GM04504 (cell line): ENCODE results near the gene DTNA.

ENCODE experiments used
- DNase-seq: peaks from one replicate; pipeline ENCODE4 v3.0.0-alpha.2; 2012; ENCODE audit warnings: low read depth

Gene DTNA

GRCh38 chr18:34859496-34859895 lies 149.4 kb downstream of the DTNA start:
- DNase-seq = no peak

DNA sequence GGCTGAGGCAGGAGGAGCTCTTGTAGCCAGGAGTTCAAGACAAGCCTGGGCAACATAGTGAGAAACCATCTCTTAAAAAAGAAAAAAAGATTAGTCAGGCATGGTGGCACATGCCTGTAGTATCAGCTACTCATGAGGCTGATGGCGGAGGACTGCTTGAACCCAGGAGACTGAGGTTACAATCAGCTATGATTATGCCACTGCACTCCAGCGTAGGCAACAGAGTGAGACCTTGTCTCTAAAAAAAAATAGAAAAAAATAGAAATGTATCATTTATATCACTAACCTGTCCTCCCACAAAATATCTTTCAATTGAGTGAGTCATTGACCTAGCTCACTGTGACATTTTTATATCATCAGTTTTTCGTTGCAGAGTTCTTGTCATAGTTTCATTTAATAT lies 152.5 kb downstream of the DTNA start:
- no peak for DNase-seq

GRCh38 chr18:34863702-34864101 lies 153.6 kb downstream of the DTNA start:
- no peak for DNase-seq

DNA sequence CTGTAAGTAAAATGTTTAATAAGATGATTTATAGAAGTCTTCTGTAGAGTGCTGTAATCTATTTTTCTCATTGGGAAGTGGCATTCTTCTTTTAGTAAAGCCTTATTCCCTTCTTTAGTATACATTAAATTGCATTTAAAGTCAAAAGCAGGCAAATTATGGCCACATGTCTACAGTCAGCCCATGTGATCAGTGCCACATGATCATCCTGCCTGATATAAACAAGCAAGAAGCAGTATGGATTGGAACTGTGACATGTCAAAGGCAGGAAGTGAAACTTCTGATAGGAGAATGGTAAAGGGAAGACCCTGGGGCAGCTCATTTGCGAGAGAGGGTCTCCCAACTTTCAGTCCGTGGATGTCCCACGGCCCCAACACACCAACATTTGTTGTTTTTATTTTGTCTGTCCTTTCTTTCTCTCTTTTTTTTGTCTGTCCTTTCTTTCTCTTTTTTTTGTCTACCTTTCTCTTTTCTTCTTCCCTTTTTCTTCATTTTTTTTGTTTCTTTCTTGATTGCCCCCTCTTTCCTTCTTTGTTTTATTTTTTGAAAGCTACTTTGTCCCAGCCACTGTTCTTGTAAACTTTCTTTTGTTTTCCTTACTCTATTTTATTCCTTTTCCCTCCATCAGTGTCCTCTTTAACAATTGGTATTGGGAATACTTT lies 154.9 kb downstream of the DTNA start:
- no peak for DNase-seq

DNA sequence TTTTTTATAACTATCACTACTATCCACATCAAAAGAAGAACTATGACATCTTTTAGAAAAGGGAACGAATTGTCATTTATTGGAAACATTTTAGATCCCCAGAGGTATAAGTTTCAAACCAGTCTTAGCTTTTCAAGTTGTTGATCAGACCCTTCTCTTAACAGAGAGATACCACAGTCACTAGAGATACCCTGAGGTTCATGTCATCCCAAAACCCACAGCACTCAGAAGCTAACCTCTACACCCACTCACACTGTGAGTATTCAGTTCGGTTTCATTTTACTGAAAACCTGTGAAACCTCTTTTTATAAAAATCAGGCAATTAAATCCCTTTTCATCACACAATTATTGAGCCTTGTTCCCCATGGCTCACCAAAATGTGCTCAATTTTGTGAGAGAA lies 156.2 kb downstream of the DTNA start:
- DNase-seq = no peak

DNA sequence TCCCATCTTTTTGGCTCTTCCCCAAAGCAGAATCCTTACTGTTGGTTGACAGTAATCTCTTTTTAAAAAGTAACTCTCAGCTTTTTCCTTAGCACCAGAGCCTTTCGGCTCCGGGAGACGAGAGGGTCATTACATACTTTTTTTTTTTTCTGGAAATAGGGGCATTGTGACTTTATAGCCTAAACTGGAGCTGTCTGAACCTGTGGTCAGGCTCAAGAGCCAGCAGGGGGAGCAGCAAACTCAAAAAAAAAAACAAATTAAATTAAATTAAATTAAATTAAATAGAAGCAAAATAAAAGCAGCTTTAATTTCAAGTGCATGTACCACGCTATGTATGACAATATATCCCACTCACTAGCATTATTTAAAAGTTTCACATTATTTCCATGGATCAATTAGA lies 156.6 kb downstream of the DTNA start:
- no peak for DNase-seq

DNA sequence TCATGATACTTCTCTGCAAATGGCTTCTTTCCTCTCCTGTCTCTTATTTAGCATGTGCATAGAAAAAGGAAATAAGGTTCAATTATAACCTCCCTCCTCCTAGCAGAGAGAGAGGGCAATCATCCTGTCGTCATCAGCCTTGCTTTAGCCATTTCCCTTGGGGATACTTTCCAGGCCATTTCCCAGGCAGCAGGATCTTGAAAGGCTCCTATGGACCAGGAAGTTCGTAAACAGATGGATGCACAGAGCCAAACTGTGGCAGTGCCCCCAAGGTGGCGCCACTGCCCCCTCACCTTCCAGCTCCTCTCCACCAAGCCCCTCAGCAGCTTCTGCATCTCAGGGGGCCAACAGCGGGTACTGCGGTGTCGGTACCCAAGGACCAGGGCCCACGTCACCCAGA lies 157.4 kb downstream of the DTNA start:
- DNase-seq = no peak

GRCh38 chr18:34870555-34871310 lies 160.6 kb downstream of the DTNA start:
- DNase-seq = no peak

GRCh38 chr18:34871435-34871834 lies 161.3 kb downstream of the DTNA start:
- no peak for DNase-seq

GRCh38 chr18:34872066-34872465 lies 162.0 kb downstream of the DTNA start:
- no peak for DNase-seq

DNA sequence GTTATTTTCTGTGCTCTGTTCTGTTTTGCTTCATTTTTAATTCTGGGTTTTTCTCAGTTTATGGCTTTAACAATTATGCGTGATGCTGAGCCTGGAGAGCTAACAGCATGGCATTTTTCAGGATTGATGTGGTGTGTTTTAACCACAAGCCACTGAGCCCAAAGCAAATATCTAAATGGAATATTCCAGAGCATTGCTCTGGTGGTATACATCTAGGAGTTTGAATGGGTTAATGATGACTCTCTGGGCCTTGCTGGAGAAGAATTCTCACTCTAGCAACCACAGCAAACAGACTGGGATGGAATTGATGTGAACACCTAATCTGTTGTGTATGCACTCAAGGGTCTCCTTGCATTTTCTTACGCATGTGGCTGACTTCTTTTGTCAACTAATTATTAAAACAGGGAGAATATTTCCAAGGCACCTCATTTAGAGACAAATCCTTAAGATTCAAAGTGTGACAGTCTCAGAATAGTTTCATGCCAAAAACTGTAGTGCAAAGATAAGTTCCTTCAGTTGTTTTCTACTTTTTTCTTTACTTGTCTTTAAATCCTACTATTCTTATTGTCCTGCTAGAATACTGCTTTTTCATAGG lies 164.0 kb downstream of the DTNA start:
- no peak for DNase-seq

DNA sequence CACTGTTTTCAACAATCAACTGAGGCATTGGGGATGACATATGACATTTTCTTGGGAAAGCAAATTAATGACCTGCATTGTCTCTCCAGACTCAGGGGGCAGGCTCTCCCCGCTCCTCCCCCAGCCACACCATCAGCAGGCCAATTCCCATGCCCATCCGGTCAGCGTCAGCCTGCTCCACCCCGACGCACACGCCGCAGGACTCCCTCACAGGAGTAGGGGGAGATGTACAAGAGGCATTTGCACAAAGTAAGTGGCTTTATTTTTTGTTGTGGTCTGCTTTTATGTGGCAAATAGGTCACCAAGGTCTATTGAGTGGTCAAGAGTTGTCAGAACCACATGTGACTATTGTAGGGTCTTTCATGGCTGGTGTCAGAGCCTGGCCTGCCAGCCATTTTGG lies 165.1 kb downstream of the DTNA start:
- DNase-seq = no peak

DNA sequence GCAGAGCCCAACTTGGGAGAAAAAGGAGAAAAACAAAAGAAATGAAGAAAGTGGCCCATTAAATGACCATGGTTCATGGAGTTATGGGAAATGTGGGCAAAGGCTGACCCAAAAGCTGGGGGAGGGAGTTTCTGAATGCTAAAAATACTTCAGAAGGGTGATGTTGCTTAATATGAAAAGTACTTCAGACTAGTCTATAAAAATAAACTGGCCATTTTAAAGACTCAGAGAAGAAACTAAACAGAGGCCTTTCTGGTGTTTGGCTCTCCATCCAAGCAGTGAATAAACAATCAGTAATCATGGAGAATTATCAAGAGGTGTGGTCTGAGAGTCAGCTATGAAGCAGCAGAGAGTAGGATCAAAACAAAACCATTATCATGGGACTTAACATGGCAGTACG lies 170.3 kb downstream of the DTNA start:
- no peak for DNase-seq

- no peak for DNase-seq
These were observed 171.1 kb downstream of the DTNA start for GRCh38 chr18:34880882-34881834.

DNA sequence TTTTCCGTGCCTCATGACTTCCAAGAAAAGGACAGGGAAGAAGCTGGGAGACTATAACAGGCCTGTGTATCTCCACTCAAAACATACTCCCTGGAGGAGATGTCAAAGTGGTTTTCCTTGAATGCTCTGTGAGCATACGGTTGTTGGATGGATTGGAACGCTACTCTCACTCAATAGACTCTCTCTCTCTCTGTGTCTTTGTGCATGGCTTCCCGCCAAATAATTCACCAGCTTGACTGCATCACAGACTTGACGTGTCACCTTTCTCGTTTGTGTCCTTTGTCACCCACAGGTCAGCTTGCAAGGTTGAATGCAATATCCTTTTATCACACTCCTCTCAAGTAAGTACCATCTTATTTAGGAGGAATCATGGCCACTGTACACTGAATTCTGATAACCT lies 174.3 kb downstream of the DTNA start:
- DNase-seq = no peak

- DNase-seq = no peak
These were observed 176.1 kb downstream of the DTNA start for GRCh38 chr18:34886177-34886576.

DNA sequence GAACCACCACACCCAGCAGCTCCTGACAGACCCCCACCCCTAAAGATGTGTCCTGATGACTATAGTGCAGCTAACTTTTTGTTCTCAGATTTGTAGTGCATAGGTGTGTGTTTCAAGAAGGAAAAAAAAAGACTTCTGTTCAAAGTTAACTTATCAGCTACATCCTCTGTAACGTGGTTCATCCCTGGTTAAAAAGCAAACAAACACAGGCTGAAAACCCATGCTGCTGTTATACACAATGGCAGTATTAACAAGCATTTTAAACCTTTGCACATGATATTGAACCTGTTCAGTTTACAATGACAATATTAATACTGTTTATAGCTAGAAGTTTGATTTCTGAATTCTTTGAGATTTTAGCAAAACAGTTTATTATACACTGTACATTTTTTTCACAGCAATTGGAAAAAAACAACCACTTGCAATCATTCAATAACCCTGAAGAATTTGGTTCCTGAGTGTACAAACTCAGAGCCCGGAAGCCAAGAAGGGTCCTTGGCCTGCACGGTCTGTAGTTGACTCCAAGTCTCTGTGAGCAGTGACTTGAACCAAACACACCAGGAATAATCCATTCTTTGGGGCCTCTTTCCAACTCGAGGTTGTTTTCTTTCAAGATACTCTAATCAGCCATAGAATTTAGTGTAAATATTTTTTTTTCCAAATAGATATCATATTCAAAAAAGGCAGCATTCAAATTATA lies 177.9 kb downstream of the DTNA start:
- DNase-seq = no peak

DNA sequence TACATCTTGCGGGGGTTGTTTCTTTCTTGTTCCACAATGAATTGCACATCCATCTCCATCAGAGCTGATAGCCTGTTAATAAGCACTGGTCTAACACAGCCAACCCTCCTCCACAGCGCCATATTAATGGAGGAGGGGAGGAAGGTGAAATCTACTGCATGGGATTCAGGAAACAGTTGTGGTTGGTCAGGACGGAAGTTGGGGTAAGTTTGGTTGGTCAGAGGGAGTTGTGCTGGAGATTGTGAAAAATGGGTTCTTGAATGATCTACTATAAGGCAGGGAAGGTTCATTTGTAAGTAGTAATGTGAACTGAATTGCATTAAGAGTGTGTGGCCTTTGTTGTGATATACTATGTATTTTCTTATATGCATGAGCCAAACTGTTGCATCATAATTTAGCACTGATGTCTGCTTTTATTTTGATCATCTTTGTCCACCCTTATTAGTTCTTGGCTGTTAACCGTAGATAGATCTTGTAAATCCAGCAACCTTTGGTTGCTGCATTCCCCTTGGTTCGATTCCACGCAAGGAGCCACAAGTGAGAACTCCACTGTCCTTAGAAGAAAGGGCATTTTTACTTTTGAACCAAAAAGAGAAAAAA lies 180.5 kb downstream of the DTNA start:
- DNase-seq = no peak

DNA sequence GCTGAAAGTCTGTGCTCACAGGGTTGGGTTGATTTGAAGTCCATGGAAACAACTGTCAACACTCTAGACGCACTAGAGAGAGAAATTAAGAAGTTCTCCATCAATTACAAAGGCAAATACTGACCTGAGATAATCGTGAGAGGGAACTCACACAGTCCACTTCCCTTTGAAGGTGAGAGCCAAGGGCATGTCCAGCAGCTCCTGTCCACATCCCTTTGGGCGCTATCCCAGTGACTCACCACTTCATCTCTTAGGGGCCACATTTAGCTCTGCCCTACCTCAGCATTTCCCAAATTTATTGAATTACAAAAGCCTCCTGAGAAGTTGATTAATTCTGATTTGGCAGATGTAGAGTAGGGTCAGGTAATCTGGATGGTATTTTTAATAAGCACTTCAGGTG lies 182.3 kb downstream of the DTNA start:
- DNase-seq = no peak

DNA sequence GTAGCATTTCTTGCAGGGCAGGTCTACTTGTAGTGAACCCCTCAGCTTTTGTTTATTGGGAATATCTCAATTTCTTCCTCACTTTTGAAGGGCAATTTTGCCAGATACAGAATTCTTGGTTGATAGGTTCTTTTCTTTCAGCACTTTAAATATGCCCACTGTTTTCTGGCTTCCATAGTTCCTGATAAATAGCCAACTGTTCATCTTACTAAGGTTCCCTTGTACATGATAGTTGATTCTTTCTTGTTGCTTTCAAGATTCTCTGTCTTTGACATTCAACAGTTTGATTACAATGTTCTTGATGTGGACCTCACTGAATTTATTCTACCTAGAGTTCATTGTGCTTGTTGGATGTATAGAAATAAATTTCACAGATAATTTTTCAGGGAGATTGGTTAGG lies 183.1 kb downstream of the DTNA start:
- no peak for DNase-seq

DNA sequence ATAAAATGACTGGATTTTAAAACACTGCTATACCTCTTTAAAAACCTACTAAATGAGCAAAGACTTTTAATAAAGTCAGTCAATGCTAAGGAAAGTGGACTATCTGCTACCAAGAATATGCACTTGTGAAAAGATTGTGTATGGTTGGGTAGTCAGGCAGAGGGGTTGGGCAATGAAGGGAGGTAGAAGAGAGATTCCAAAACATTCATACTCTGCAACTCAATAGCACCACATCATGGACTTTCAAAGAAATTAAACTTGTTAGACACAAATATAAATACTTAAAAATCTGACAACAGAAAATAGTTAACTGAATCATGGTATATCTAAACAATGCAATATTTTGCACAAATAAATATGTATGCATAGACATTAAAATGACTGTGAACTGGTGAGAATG lies 191.2 kb downstream of the DTNA start:
- DNase-seq = no peak
